Stimulated activated CD4-positive, alpha-beta T cell treated with anti-CD3 and anti-CD28 coated beads, Interleukin-15, amount 100 ng/mL, for 48 hours (primary cell): ENCODE data around the gene ICE2.

Experiments used
- DNase-seq, 2 donors: peaks; one replicate each; pipeline ENCODE4 v3.0.0-alpha.2; 2020; ENCODE audit warnings: low read depth in 2 of 2

The ICE2 gene

GRCh38 chr15:60478566-60479360, at the start of gene ICE2:
Gene ICE2, minus strand, starts transcription at chr15:60479142. Its CDS starts 1,165 bp downstream, at chr15:60477977.
- DNase-seq, result peak; percentile 91 to 96

- no peak for DNase-seq
These were observed 49.6 kb upstream of the ICE2 start for GRCh38 chr15:60528530-60528929.

- no peak for DNase-seq
These were observed 48.5 kb upstream of the ICE2 start for GRCh38 chr15:60527456-60527855.

- no peak for DNase-seq
These were observed 47.2 kb upstream of the ICE2 start for GRCh38 chr15:60526127-60526616.

- DNase-seq, result no peak
These were observed 46.5 kb upstream of the ICE2 start for GRCh38 chr15:60525341-60526039.

- DNase-seq, result no peak
These were observed 44.1 kb upstream of the ICE2 start for GRCh38 chr15:60523056-60523455.

- DNase-seq, result peak; percentile 65 to 74
These were observed 42.0 kb upstream of the ICE2 start for GRCh38 chr15:60520825-60521368.

- no peak for DNase-seq
These were observed 41.3 kb upstream of the ICE2 start for GRCh38 chr15:60520013-60520824.

GRCh38 chr15:60519218-60519617, 40.3 kb upstream of the ICE2 start:
- no peak for DNase-seq

GRCh38 chr15:60518511-60518910, 39.6 kb upstream of the ICE2 start:
- DNase-seq, result no peak

GRCh38 chr15:60514261-60514881, 35.4 kb upstream of the ICE2 start:
- DNase-seq, result no peak

GRCh38 chr15:60513676-60514075, 34.7 kb upstream of the ICE2 start:
- no peak for DNase-seq

GRCh38 chr15:60512937-60513336, 34.0 kb upstream of the ICE2 start:
- no peak for DNase-seq

GRCh38 chr15:60511351-60512031, 32.5 kb upstream of the ICE2 start:
- DNase-seq, result no peak

- DNase-seq, result no peak
These were observed 31.1 kb upstream of the ICE2 start for GRCh38 chr15:60510006-60510405.

- DNase-seq, result no peak
These were observed 30.5 kb upstream of the ICE2 start for GRCh38 chr15:60509470-60509869.

- DNase-seq, result no peak
These were observed 29.5 kb upstream of the ICE2 start for GRCh38 chr15:60508442-60508841.

- DNase-seq, result peak; percentile 23 to 40
These were observed 28.9 kb upstream of the ICE2 start for GRCh38 chr15:60507596-60508424.

- DNase-seq, result no peak
These were observed 17.9 kb upstream of the ICE2 start for GRCh38 chr15:60496853-60497252.

GRCh38 chr15:60494108-60494507, 15.2 kb upstream of the ICE2 start:
- no peak for DNase-seq
